ENCODE measurements around the gene NUCKS1.
A peak's percentile ranks its signal among the peaks of the same experiment; 100 is the strongest.

NUCKS1 gene

DNA sequence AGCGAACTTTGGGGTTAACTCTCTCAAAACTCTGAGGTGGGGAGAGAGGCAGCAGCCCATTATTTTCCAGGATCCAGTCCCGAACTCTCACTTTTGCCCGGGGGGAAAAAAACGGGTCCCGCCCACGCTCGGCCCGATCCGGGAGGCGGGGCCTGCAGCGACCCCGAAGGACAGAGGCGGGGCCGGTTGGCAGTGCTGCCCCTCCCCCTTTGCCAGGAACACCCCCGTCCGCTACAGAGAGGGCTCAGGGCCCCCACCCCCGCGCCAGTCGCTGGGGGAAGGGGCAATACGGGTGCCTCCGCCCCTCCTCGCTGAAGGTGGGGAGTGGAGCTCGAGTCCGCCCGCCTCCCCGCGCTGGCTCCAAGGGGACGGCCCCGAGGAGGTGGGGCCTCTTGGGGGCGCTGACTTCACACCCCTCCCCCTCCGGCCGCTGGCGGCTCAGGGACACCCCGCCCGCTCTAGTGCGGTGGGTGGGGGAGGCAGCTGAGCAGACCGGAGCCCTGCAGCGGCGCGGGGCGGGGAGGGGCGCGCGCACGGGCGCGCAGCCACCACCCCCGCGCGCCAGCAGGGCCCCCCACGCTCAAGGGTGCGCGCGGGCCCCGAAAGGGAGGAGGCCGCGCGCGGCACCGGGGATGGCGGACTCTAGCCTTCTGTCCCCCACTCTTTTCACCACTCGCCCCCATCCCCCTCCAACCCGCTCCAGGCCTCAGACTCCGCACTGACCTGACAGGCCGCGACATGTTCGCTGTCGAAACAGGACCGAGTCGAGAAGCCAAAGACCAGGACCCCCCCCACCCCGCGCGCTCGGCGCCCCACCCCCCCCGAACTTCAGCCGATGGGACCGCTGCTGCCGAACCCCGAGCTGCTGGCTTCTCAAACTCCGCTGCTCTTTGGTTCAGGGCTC is 496 bp downstream of the NUCKS1 start:
- Histone ChIP-seq H3K27me3 (ENCODE audit: control insufficient read depth in 1 of 2, insufficient read depth in 2 of 2, low read length in 2 of 2) (no peaks in the 10 kb centered on the region), H3K36me3 (ENCODE audit: control insufficient read depth in 2 of 2, insufficient read depth in 2 of 2, low read length in 2 of 2) (no peaks in the 10 kb centered on the region), H3K9me3 (ENCODE audit: control insufficient read depth in 2 of 2, low read length in 2 of 2) (no peaks in the 10 kb centered on the region), H3K27ac (ENCODE audit: low read length) (peak overlapping the region; percentile 95), H3K9ac (ENCODE audit: low read length in 2 of 2) (peak overlapping the region; percentile 88 to 92), H3K4me3 (ENCODE audit: low read length in 2 of 2) (peak overlapping the region; percentile 87 to 89), H3K4me1 (ENCODE audit: control insufficient read depth, insufficient read depth, low read length) (peaks cover 13% of the 10 kb centered on the region)

- Histone ChIP-seq H3K27ac (ENCODE audit: low read length) (peak overlapping the region; percentile 95), H3K27me3 (ENCODE audit: control insufficient read depth in 1 of 2, insufficient read depth in 2 of 2, low read length in 2 of 2) (no peaks in the 10 kb centered on the region), H3K4me3 (ENCODE audit: low read length in 2 of 2) (peak overlapping the region; percentile 87 to 89), H3K4me1 (ENCODE audit: control insufficient read depth, insufficient read depth, low read length) (peaks cover 13% of the 10 kb centered on the region), H3K36me3 (ENCODE audit: control insufficient read depth in 2 of 2, insufficient read depth in 2 of 2, low read length in 2 of 2) (no peaks in the 10 kb centered on the region), H3K9ac (ENCODE audit: low read length in 2 of 2) (peak overlapping the region; percentile 88 to 92), H3K9me3 (ENCODE audit: control insufficient read depth in 2 of 2, low read length in 2 of 2) (no peaks in the 10 kb centered on the region)
These were observed 1.4 kb downstream of the NUCKS1 start for GRCh38 chr1:205748403-205749233.

DNA sequence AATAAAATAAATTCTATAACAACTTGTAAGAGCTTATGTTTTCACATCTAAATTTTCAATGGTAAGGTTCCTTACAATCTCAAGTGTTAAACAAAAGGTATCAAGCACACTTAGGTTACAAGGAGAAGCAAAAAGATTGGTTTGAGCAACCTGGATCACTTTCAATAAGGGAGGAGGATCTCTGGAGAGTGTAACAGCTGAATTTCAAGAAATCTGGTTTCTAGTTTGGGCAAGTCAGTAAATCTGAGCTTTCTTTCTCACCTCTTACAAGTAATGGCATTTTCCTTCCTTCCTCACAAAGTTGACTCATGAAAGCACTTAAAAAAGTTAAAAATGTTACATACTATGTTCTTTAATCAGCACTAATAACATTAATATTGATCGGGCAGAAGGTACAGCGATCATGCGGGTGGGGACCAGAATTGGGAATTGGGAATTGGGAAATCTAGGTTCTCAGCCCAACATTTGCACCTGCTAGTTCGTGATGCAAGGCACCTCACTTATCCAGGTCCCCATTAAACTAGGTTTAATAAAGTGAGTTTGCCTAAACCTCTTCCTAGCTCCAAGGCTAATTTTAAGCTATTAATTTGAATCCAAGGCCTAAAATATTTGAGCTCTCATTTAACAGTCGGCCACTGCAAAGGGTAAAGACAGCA is 3.1 kb downstream of the NUCKS1 start:
- Histone ChIP-seq H3K36me3 (ENCODE audit: control insufficient read depth in 2 of 2, insufficient read depth in 2 of 2, low read length in 2 of 2) (no peaks in the 10 kb centered on the region), H3K9me3 (ENCODE audit: control insufficient read depth in 2 of 2, low read length in 2 of 2) (no peaks in the 10 kb centered on the region), H3K4me1 (ENCODE audit: control insufficient read depth, insufficient read depth, low read length) (peaks cover 13% of the 10 kb centered on the region), H3K27ac (ENCODE audit: low read length) (no peak overlapping the region), H3K4me3 (ENCODE audit: low read length in 2 of 2) (peak overlapping the region; percentile 9 to 35), H3K9ac (ENCODE audit: low read length in 2 of 2) (peak overlapping the region in 1 of 2 donors; percentile 23), H3K27me3 (ENCODE audit: control insufficient read depth in 1 of 2, insufficient read depth in 2 of 2, low read length in 2 of 2) (no peaks in the 10 kb centered on the region)

DNA sequence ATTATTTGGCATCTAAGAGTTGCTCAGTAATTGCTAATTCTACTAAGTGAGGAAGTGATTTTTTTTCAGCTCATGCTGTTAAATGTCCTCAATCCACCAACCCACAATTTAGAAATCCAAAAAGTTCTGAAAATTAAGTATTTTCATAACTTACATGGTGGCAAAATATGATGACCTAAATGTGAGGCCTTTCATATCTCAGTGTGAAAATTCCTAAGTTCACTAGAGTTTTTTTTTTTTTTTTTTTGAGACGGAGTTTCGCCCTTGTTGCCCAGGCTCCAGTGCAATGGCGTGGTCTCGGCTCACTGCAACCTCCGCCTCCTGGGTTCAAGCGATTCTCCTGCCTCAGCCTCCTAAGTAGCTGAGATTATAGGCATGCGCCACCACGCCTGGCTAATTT is 5.6 kb downstream of the NUCKS1 start:
- Histone ChIP-seq H3K27ac (ENCODE audit: low read length) (no peak overlapping the region), H3K9me3 (ENCODE audit: control insufficient read depth in 2 of 2, low read length in 2 of 2) (no peaks in the 10 kb centered on the region), H3K36me3 (ENCODE audit: control insufficient read depth in 2 of 2, insufficient read depth in 2 of 2, low read length in 2 of 2) (no peaks in the 10 kb centered on the region), H3K27me3 (ENCODE audit: control insufficient read depth in 1 of 2, insufficient read depth in 2 of 2, low read length in 2 of 2) (no peaks in the 10 kb centered on the region), H3K9ac (ENCODE audit: low read length in 2 of 2) (no peak overlapping the region), H3K4me1 (ENCODE audit: control insufficient read depth, insufficient read depth, low read length) (peaks cover 8% of the 10 kb centered on the region), H3K4me3 (ENCODE audit: low read length in 2 of 2) (no peak overlapping the region)

GRCh38 chr1:205743977-205744376 is 6.0 kb downstream of the NUCKS1 start:
- Histone ChIP-seq H3K27me3 (ENCODE audit: control insufficient read depth in 1 of 2, insufficient read depth in 2 of 2, low read length in 2 of 2) (no peaks in the 10 kb centered on the region), H3K9me3 (ENCODE audit: control insufficient read depth in 2 of 2, low read length in 2 of 2) (no peaks in the 10 kb centered on the region), H3K4me1 (ENCODE audit: control insufficient read depth, insufficient read depth, low read length) (peaks cover 8% of the 10 kb centered on the region), H3K36me3 (ENCODE audit: control insufficient read depth in 2 of 2, insufficient read depth in 2 of 2, low read length in 2 of 2) (no peaks in the 10 kb centered on the region), H3K9ac (ENCODE audit: low read length in 2 of 2) (no peak overlapping the region), H3K4me3 (ENCODE audit: low read length in 2 of 2) (no peak overlapping the region), H3K27ac (ENCODE audit: low read length) (no peak overlapping the region)

- no peaks in the 10 kb centered on the region for H3K9me3 ChIP-seq (ENCODE audit: control insufficient read depth in 2 of 2, low read length in 2 of 2)
- no peak overlapping the region for H3K9ac ChIP-seq (ENCODE audit: low read length in 2 of 2)
- H3K27me3 ChIP-seq (ENCODE audit: control insufficient read depth in 1 of 2, insufficient read depth in 2 of 2, low read length in 2 of 2), result no peaks in the 10 kb centered on the region
- H3K4me1 ChIP-seq (ENCODE audit: control insufficient read depth, insufficient read depth, low read length), result no peaks in the 10 kb centered on the region
- H3K4me3 ChIP-seq (ENCODE audit: low read length in 2 of 2), result no peak overlapping the region
- no peaks in the 10 kb centered on the region for H3K36me3 ChIP-seq (ENCODE audit: control insufficient read depth in 2 of 2, insufficient read depth in 2 of 2, low read length in 2 of 2)
- H3K27ac ChIP-seq (ENCODE audit: low read length), result no peak overlapping the region
These were observed 8.3 kb downstream of the NUCKS1 start for GRCh38 chr1:205741681-205742080.

DNA sequence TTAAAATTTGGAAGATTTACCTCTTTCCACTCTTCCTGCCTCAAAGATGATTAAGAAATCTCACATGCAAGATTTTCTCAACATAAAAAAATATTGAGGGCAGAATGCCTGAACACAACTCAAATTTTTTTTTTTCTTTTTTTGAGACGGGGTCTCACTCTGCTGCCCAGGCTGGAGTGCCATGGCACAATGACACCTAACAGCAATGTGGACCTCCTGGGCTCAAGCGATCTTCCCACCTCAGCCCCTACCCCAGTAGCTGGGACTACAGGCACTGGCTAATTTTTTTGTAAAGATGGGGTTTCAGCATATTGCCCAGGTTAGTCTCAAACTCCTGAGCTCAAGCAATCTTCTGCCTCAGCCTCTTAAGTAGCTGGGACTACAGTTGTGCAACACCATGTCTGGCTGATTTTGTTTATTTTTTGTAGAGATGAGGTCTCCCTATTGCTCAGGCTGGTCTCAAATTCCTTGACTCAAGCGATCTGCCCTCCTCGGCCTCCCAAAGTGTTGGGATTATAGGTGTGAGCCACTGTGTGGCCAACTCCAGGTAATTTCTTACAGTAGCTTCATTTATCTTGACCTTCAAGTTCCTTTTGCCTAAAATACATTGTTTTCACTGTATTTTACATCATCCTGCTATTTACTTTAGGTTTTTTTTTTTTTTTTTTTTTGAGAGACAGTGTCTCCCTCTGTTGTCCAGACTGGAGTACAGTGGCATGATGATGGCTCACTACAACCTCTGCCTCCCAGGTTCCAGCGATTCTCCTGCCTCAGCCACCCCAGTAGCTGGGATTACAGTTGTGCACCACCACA is 10.4 kb downstream of the NUCKS1 start:
- Histone ChIP-seq H3K9ac (ENCODE audit: low read length in 2 of 2) (no peak overlapping the region), H3K36me3 (ENCODE audit: control insufficient read depth in 2 of 2, insufficient read depth in 2 of 2, low read length in 2 of 2) (peaks cover 0 to 2% of the 10 kb centered on the region in 2 donors), H3K27ac (ENCODE audit: low read length) (no peak overlapping the region), H3K9me3 (ENCODE audit: control insufficient read depth in 2 of 2, low read length in 2 of 2) (no peaks in the 10 kb centered on the region), H3K27me3 (ENCODE audit: control insufficient read depth in 1 of 2, insufficient read depth in 2 of 2, low read length in 2 of 2) (no peaks in the 10 kb centered on the region), H3K4me3 (ENCODE audit: low read length in 2 of 2) (no peak overlapping the region), H3K4me1 (ENCODE audit: control insufficient read depth, insufficient read depth, low read length) (no peaks in the 10 kb centered on the region)

GRCh38 chr1:205735218-205735617 is 14.8 kb downstream of the NUCKS1 start:
- Histone ChIP-seq H3K27me3 (ENCODE audit: control insufficient read depth in 1 of 2, insufficient read depth in 2 of 2, low read length in 2 of 2) (no peaks in the 10 kb centered on the region), H3K36me3 (ENCODE audit: control insufficient read depth in 2 of 2, insufficient read depth in 2 of 2, low read length in 2 of 2) (peaks cover 0 to 2% of the 10 kb centered on the region in 2 donors), H3K4me3 (ENCODE audit: low read length in 2 of 2) (no peak overlapping the region), H3K9me3 (ENCODE audit: control insufficient read depth in 2 of 2, low read length in 2 of 2) (no peaks in the 10 kb centered on the region), H3K27ac (ENCODE audit: low read length) (no peak overlapping the region), H3K9ac (ENCODE audit: low read length in 2 of 2) (no peak overlapping the region), H3K4me1 (ENCODE audit: control insufficient read depth, insufficient read depth, low read length) (no peaks in the 10 kb centered on the region)

DNA sequence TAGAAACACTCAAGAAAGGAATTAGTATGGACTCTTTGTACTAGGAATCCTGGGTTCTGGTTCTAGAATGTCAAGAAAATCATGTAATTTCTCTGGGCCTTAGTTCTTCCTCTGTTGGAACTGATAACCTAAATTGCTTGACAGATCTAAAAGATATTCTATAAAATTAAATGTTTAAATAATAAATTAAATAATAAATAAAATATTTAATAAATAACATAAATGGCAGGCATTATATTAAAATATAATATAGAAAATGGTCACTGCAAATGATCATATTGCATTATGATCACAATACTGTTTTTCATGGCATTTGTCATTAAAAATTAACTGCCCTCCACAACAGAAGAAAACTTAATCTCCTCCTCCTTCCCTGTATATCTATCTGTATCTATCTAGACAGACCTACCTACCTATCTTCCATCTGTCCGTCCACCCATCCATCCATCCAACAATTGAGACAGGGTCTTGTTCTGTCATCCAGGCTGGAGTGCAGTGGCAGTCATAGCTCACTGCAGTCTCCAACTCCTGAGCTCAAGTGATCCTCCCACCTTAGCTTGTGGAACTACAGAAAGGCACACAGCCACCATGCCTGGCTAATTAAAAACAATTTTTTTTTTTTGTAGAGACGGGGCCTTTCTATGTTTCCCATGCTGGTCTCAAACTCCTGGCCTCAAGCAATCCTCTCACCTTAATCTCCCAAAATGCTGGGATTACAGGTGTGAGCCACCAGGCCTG is 16.4 kb downstream of the NUCKS1 start:
- Histone ChIP-seq H3K27ac (ENCODE audit: low read length) (no peak overlapping the region), H3K9ac (ENCODE audit: low read length in 2 of 2) (no peak overlapping the region), H3K27me3 (ENCODE audit: control insufficient read depth in 1 of 2, insufficient read depth in 2 of 2, low read length in 2 of 2) (no peaks in the 10 kb centered on the region), H3K9me3 (ENCODE audit: control insufficient read depth in 2 of 2, low read length in 2 of 2) (no peaks in the 10 kb centered on the region), H3K4me1 (ENCODE audit: control insufficient read depth, insufficient read depth, low read length) (no peaks in the 10 kb centered on the region), H3K4me3 (ENCODE audit: low read length in 2 of 2) (no peak overlapping the region), H3K36me3 (ENCODE audit: control insufficient read depth in 2 of 2, insufficient read depth in 2 of 2, low read length in 2 of 2) (peaks cover 0 to 2% of the 10 kb centered on the region in 2 donors)

Data from stomach smooth muscle (tissue), 2 donors.